Activated CD8-positive, alpha-beta memory T cell treated with anti-CD3 and anti-CD28 coated beads for 36 hours (primary cell): Measurements from ENCODE around the gene TSPAN10. TPM values are rescaled to one million over a fixed set of nuclear protein-coding genes. Genes with fewer than 3 reads are reported as not detected.

Experiments used
- CTCF ChIA-PET: fragments of 350-600 bp; sonication (Branson Sonifier 250); formaldehyde crosslinking; loops from one replicate; lab custom pipeline; 2021; ENCODE audit warnings: antibody characterized with exemption; lab: Charles Lee
- POLR2A ChIA-PET: fragments of 350-600 bp; sonication (Branson Sonifier 250); formaldehyde crosslinking; loops from one replicate; lab custom pipeline; 2021; ENCODE audit warnings: antibody characterized with exemption; lab: Charles Lee
- total RNA-seq, 2 experiments: library from RNA; stranded (reverse); gene quantifications; one replicate each; pipeline ENCODE4 v1.2.3, GENCODE V29; 2021

Gene TSPAN10
- total RNA-seq, 2 experiments from 2014 or later = 0.19 to 0.23 TPM

- ChIA-PET POLR2A (no interaction called here), CTCF (no interaction called here)
Observed at GRCh38 chr17:81621494-81622130, 15.4 kb upstream of the TSPAN10 start.

- ChIA-PET POLR2A (interaction anchor here (0.7 kb wide), 1 partner anchor 14 kb away, joined by 20 read pairs; no protein-coding TSS in a partner anchor), CTCF (no interaction called here)
Observed at GRCh38 chr17:81630274-81630673, 6.7 kb upstream of the TSPAN10 start.

GRCh38 chr17:81631482-81631881 is 5.5 kb upstream of the TSPAN10 start:
- CTCF ChIA-PET = no interaction called here
- POLR2A ChIA-PET = no interaction called here

- ChIA-PET CTCF (interaction anchor here (0.9 kb wide), 1 partner anchor 74 kb away, joined by 4 read pairs; no protein-coding TSS in a partner anchor), POLR2A (no interaction called here)
Observed at GRCh38 chr17:81635431-81635830, 1.6 kb upstream of the TSPAN10 start.

GRCh38 chr17:81635973-81636504 is 957 bp upstream of the TSPAN10 start:
- ChIA-PET CTCF (interaction anchor here (1.3 kb wide), 1 partner anchor 34 kb away, joined by 3 read pairs; no protein-coding TSS in a partner anchor), POLR2A (no interaction called here)

- ChIA-PET POLR2A (no interaction called here), CTCF (interaction anchor here (1.2 kb wide), 1 partner anchor 20 kb away, joined by 4 read pairs; no protein-coding TSS in a partner anchor)
Observed at GRCh38 chr17:81638683-81639082, 1.7 kb downstream of the TSPAN10 start.

- POLR2A ChIA-PET = no interaction called here
Observed at GRCh38 chr17:81640011-81640410, 3.0 kb downstream of the TSPAN10 start.

GRCh38 chr17:81641825-81642489 is 5.0 kb downstream of the TSPAN10 start:
- CTCF ChIA-PET = no interaction called here

More at GRCh38 chr17:81640011-81640410, 3.0 kb downstream of the TSPAN10 start:
- CTCF ChIA-PET = interaction anchor here (0.5 to 0.7 kb wide), 3 partner anchors 9 to 713 kb away, joined by 3 read pairs; no protein-coding TSS in a partner anchor

GRCh38 chr17:81644496-81644895 is 7.5 kb downstream of the TSPAN10 start:
- ChIA-PET POLR2A (no interaction called here), CTCF (no interaction called here)

More at GRCh38 chr17:81641825-81642489, 5.0 kb downstream of the TSPAN10 start:
- POLR2A ChIA-PET = no interaction called here

- POLR2A ChIA-PET = no interaction called here
Observed at GRCh38 chr17:81644976-81645952, 8.3 kb downstream of the TSPAN10 start.

GRCh38 chr17:81646869-81647600 is 10.0 kb downstream of the TSPAN10 start:
- ChIA-PET POLR2A (no interaction called here), CTCF (no interaction called here)

More at GRCh38 chr17:81644976-81645952, 8.3 kb downstream of the TSPAN10 start:
- CTCF ChIA-PET = no interaction called here

- CTCF ChIA-PET = interaction anchor here (0.6 kb wide), 2 partner anchors 8 to 824 kb away, joined by 3 read pairs; no protein-coding TSS in a partner anchor
- POLR2A ChIA-PET = no interaction called here
Observed at GRCh38 chr17:81647640-81648012, 10.6 kb downstream of the TSPAN10 start.

- POLR2A ChIA-PET = no interaction called here
- CTCF ChIA-PET = interaction anchor here (0.6 kb wide), 2 partner anchors 9 to 823 kb away, joined by 3 read pairs; no protein-coding TSS in a partner anchor
Observed at GRCh38 chr17:81648013-81648706, 11.2 kb downstream of the TSPAN10 start.

GRCh38 chr17:81648707-81649085 is 11.7 kb downstream of the TSPAN10 start:
- POLR2A ChIA-PET = no interaction called here
- CTCF ChIA-PET = no interaction called here

- ChIA-PET POLR2A (interaction anchor here (0.6 to 1.0 kb wide), 2 partner anchors 14 to 132 kb away, joined by 3 read pairs; no protein-coding TSS in a partner anchor), CTCF (interaction anchor here (0.7 kb wide), 1 partner anchor 317 kb away, joined by 4 read pairs; no protein-coding TSS in a partner anchor)
Observed at GRCh38 chr17:81650951-81651350, 14.0 kb downstream of the TSPAN10 start.

- CTCF ChIA-PET = no interaction called here
- POLR2A ChIA-PET = interaction anchor here (1.0 kb wide), 1 partner anchor 13 kb away, joined by 3 read pairs; no protein-coding TSS in a partner anchor
Observed at GRCh38 chr17:81651692-81652091, 14.7 kb downstream of the TSPAN10 start.
